GM12873 (cell line): ENCODE measurements around the gene NINL.

Experiments
- TF ChIP-seq, protein P1 (sequence below): IDR thresholded peaks from 2 replicates; pipeline ENCODE4 v1.5.1; 2012; ENCODE audit warnings: low read depth, mild to moderate bottlenecking, moderate library complexity, low read length, control low read depth; ENCODE audit not compliant: insufficient read depth; ENCODE audit errors: missing control alignments

NINL gene

DNA sequence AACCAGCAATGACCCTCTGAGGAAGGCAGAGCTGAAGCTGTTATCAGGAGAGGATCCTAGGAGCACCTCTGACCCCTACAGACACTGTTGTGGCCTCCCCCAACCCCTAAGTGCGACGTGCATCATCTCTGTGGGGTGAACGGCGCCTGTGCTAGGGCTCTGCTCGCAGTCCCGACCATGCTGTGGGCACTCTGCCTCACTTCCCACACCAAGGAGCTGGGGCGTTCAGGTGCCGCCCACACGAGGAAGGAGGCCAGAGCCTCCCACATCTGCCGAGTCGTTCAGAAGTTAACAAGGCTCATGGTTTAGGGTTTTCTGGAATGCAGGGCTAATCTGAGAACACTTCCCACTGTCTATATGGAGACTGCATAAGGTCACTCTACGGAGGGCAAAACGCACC is 115.8 kb downstream of the NINL start:
- TF ChIP-seq, protein P1, sequence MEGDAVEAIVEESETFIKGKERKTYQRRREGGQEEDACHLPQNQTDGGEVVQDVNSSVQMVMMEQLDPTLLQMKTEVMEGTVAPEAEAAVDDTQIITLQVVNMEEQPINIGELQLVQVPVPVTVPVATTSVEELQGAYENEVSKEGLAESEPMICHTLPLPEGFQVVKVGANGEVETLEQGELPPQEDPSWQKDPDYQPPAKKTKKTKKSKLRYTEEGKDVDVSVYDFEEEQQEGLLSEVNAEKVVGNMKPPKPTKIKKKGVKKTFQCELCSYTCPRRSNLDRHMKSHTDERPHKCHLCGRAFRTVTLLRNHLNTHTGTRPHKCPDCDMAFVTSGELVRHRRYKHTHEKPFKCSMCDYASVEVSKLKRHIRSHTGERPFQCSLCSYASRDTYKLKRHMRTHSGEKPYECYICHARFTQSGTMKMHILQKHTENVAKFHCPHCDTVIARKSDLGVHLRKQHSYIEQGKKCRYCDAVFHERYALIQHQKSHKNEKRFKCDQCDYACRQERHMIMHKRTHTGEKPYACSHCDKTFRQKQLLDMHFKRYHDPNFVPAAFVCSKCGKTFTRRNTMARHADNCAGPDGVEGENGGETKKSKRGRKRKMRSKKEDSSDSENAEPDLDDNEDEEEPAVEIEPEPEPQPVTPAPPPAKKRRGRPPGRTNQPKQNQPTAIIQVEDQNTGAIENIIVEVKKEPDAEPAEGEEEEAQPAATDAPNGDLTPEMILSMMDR = no peak

- TF ChIP-seq, protein P1 = no peak
Observed at GRCh38 chr20:25468126-25469075, 116.9 kb downstream of the NINL start.

DNA sequence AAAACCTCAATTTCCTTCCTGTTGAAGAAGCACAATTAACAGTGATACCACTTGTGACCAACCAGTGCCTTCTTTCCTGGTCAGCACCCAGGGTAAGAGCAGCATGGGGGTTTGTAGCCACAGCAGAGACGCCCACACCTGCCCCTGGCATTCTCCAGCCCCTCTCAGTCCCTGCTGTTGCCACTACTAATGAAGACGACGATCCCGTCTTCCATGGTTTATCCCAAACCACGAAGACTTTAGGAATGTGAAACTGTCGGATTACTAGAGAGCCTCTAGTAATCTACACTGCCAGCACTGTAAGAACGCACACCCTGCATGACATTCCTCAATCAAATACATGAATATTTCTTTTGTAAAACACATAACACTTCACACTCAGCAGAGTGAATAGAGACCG is 117.9 kb downstream of the NINL start:
- TF ChIP-seq, protein P1 = no peak

GRCh38 chr20:25466846-25467245 is 118.5 kb downstream of the NINL start:
- TF ChIP-seq, protein P1 = no peak

- TF ChIP-seq, protein P1 = no peak
Observed at GRCh38 chr20:25465243-25466135, 119.8 kb downstream of the NINL start.

DNA sequence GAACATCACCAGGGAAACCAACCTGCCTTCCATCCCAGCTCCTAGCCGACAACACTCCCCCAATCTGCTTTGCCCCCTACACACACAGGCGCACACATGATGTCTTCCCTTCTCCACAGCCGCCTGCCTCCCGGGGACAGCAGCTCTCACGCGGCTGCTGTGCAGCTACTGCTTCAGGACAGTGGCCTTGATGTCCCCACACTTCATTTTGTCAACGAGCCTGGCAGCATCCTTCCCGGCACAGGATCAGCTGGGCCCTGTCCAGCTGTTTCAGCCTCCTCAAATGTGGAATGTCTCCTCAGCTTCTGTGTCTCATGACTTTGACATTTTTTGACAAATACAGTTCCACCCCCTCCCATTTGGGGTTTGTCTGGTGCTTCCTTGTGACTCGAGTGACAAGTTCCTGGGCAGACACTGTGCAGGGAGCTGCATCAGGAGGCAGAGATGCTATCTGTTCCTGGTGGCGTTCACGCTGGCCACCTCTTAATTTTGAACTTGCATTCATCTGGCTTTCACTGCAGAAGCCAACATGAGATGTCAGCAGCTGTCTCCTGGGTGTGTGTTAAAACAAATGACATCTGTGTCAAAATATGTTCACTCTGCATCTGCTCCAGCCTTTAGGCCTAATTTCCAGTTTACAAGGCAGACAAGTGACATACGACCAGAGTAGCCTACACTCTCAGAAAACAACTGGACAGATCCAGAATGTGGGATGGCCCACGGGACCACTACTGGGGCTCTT is 120.7 kb downstream of the NINL start:
- TF ChIP-seq, protein P1 = no peak
